RKO (cell line): Measurements from ENCODE around the gene PLEKHA7.
A peak's percentile ranks its signal among the peaks of the same experiment; 100 is the strongest.
"Not testable (repeated sequence)": the region's sequence is repeated elsewhere in the genome, so short reads cannot be mapped to it uniquely, and the experiment has no call there.

Source experiments
- DNase-seq: peaks from one replicate; pipeline ENCODE4 v3.0.0-alpha.2; 2016; ENCODE audit warnings: low spot score

Gene PLEKHA7

GRCh38 chr11:16909359-16910035 is 104.7 kb downstream of the PLEKHA7 start:
- no peak for DNase-seq

GRCh38 chr11:16905375-16905774 is 108.8 kb downstream of the PLEKHA7 start:
- DNase-seq: no peak

GRCh38 chr11:16904761-16905160 is 109.5 kb downstream of the PLEKHA7 start:
- not testable (repeated sequence) for DNase-seq

- DNase-seq: no peak
These were observed 111.3 kb downstream of the PLEKHA7 start for GRCh38 chr11:16902781-16903378.

GRCh38 chr11:16902182-16902581 is 112.0 kb downstream of the PLEKHA7 start:
- peak; percentile 32 for DNase-seq

- no peak for DNase-seq
These were observed 113.7 kb downstream of the PLEKHA7 start for GRCh38 chr11:16900491-16900890.

GRCh38 chr11:16899708-16900303 is 114.4 kb downstream of the PLEKHA7 start:
- DNase-seq: no peak

- DNase-seq: no peak
These were observed 115.8 kb downstream of the PLEKHA7 start for GRCh38 chr11:16898274-16898985.

- DNase-seq: no peak
These were observed 116.6 kb downstream of the PLEKHA7 start for GRCh38 chr11:16897470-16898061.

GRCh38 chr11:16896729-16897469 is 117.3 kb downstream of the PLEKHA7 start:
- no peak for DNase-seq

GRCh38 chr11:16895306-16895705 is 118.9 kb downstream of the PLEKHA7 start:
- no peak for DNase-seq

- no peak for DNase-seq
These were observed 120.7 kb downstream of the PLEKHA7 start for GRCh38 chr11:16893456-16894066.

- no peak for DNase-seq
These were observed 122.2 kb downstream of the PLEKHA7 start for GRCh38 chr11:16891964-16892363.

- DNase-seq: no peak
These were observed 123.0 kb downstream of the PLEKHA7 start for GRCh38 chr11:16891165-16891564.

- DNase-seq: no peak
These were observed 123.8 kb downstream of the PLEKHA7 start for GRCh38 chr11:16890442-16890841.

- DNase-seq: no peak
These were observed 124.3 kb downstream of the PLEKHA7 start for GRCh38 chr11:16889905-16890304.

- not testable (repeated sequence) for DNase-seq
These were observed 125.2 kb downstream of the PLEKHA7 start for GRCh38 chr11:16889010-16889409.

GRCh38 chr11:16887887-16888286 is 126.3 kb downstream of the PLEKHA7 start:
- not testable (repeated sequence) for DNase-seq

- peak; percentile 37 for DNase-seq
These were observed 131.0 kb downstream of the PLEKHA7 start for GRCh38 chr11:16883174-16883573.

- DNase-seq: no peak
These were observed 132.4 kb downstream of the PLEKHA7 start for GRCh38 chr11:16881766-16882165.

- no peak for DNase-seq
These were observed 133.0 kb downstream of the PLEKHA7 start for GRCh38 chr11:16881074-16881709.
